NCI-H146 (cell line): Measurements from ENCODE around the gene PAPOLA.
"Not testable (repeated sequence)": the region's sequence is repeated elsewhere in the genome, so short reads cannot be mapped to it uniquely, and the experiment has no call there.

Source experiments
- DNase-seq: peaks from one replicate; lab custom pipeline; 2025; lab: John Stamatoyannopoulos, UW

Gene PAPOLA

GRCh38 chr14:96502621-96503305 lies 581 bp downstream of the PAPOLA start:
- peak; percentile 50 for DNase-seq

DNA sequence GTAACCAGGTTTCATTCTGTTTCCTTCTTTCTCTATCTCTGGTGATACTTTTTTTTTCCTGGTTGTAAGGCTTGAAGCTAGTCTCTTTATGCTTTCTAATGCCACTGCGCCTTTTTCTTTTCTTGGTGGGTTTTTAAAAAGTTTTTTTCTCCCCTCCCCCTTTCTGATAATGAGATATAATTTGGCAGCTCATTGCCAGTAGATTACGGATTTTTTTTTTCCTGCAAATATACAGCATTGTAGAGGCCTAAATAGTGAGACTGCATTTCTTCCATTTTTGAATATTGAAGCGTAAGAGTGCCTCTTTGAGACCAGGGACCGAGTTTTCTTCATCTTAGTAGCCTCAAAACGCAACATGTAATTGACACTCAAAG lies 1.1 kb downstream of the PAPOLA start:
- no peak for DNase-seq

DNA sequence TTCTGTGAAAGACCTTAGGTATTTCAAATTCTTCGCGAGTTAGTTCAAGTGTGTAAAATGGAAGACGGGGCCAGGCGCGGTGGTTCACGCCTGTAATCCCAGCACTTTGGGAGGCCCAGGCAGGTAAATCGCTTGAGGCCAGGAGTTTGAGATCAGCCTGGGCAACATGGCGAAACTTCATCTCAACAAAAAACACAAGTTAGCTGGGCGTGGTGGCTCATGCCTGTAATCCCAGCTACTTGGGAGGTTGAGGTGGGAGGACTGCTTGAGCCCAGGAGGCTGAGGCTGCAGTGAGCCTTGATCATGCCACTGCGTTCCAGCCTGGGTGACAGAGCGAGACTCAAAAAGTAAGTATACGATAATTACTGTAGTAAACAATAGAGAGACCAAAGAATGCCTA lies 2.2 kb downstream of the PAPOLA start:
- DNase-seq = not testable (repeated sequence)

DNA sequence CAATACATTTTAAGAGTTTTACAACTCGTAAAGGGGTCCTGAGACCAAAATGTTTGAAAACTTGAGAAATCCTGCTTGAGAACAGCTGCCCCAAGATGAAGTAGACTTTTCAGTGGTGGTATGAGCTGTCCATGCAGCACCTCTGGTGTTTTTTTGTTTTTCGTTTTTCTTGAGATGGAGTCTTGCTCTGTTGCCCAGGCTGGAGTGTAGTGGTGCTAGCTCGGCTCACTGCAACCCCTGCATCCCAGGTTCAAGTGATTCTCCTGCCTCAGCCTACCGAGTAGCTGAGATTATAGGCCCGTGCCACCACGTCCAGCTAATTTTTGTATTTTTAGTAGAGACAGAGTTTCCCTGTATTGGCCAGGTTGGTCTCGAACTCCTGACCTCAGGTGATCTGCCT lies 5.5 kb downstream of the PAPOLA start:
- DNase-seq = no peak

DNA sequence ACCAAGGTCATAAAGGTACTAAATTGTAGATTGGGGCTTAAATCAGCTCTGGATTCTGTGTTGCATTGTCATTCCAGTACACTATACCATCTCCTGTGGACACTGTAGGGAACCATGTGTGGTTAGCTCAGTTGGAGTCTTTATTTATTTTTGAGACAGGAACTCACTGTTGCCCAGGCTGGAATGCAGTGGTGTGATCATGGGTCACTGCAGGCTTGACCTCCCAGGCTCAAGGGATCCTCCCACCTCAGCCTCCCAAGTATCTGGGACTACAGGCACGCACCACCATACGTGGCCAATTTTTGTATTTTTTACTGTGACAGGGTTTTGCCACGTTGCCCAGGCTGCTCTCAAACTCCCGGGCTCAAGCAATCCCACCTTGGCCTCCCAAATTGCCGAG lies 6.7 kb downstream of the PAPOLA start:
- no peak for DNase-seq

DNA sequence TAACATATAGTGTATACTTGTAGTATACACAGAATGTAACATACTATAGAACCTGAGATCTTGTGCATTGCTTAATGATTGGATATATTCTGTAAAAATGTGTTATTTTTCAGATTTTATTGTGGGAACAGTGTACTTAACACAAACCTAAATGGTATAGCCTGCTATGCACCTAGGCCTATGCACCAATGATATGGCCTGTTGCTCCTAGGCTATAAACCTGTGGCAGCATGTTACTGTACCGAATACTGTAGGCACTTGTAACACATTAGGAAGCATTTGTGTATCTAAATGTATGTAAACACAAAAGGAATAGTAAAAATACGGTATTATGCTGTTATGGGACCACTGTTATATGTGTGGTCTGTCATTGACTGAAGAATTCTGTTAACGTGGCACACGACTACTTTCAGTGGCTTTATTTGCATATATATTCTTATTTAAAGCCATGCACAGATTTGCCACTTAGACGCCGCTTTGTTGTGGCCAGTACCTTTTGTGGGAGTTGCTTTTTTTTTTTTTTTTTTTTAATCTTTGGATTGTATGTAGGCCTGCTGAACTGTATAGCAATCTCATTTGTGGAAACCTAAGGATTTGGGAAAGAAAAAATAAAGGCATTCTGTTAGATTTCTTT lies 7.4 kb downstream of the PAPOLA start:
- DNase-seq = no peak

GRCh38 chr14:96511146-96511545 lies 9.0 kb downstream of the PAPOLA start:
- DNase-seq = no peak

DNA sequence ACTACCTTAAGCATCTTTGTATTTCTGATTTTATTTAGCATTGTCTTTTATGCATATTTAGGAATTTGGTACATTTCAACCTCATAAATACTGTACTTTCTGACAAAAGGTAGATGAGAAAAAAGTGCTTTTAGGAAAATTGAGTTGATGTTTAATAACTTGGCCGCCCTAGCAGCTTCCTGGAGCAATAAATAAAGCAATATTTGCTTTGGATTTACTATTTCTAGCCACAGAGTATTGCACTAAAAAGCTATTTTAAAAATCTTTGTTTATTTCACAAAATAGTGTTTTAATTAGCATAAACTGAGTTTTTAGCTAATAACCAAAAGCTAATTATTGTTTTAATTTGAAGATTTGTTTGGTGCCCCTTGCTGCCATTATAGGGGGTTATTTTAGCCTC lies 9.5 kb downstream of the PAPOLA start:
- no peak for DNase-seq

DNA sequence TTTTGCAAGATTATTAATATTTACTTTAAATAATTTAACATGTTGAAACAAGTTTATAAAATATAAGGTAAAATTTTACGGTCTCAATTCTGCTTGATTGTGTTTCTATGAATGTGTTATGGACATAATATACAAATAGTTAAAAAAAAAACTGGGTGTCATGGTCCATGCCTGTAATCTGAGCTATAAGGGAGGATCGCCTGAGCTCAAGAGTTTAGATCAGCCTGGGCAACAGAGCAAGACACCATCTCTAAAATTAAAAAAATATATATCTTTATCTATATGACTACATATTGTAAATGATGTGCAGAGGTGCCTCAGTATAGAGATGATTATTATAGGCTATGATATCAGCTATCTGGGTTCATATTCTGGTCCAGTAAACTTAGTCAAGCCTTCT lies 9.9 kb downstream of the PAPOLA start:
- DNase-seq = no peak

DNA sequence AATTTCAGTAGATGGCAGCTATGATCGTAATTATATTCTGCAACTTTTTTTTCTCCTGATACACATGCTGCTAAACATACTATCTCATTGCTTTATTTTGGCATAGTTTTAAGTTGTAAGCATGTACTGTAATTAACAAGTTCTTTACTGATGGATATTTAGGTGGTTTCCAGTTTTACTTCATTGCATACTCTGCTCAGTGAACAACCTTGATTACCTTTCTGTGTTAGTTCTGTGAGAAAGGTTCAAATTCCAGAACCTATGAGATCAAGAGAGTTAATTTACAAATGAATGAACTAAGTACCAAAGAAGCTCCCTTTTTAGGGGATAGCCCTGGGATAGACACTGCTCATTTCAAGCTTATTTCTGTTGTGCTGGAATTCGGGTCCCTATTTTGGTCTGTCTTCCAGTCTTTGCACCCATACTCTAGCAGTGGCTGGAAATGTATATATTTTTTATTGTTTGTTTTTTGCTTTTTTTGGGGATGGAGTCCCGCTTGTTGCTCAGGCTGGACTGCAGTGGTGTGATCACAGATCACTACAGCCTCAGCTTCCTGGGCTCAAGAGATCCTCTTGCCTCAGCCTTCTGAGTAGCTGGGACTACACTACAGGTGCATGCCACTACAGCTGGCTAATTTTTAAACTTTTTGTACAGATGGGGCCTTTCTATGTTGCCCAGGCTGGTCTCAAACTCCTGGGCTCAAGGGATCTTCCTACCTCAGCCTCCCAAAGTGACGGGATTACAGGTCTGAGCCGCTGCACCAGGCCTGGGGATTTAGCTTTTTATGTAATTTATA lies 10.6 kb downstream of the PAPOLA start:
- no peak for DNase-seq

DNA sequence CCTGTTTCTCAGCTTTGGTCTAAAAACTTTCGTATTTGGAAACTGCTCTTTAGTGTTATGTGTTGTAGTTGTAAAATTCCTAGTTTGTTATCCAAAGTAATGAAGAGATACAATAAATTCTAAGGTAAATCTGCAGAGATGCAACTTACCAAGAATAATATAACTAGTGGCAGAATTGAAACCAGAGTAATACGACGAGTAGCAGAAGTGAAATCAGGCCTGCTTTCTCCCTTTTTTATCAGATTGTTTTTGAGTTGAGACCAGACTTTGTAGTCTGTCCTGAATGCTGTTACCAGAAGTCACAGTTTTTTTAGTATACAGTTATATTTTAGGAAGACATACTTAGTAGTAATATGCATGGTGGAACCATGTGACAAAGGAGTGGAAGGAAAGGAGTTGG lies 12.5 kb downstream of the PAPOLA start:
- DNase-seq = no peak

DNA sequence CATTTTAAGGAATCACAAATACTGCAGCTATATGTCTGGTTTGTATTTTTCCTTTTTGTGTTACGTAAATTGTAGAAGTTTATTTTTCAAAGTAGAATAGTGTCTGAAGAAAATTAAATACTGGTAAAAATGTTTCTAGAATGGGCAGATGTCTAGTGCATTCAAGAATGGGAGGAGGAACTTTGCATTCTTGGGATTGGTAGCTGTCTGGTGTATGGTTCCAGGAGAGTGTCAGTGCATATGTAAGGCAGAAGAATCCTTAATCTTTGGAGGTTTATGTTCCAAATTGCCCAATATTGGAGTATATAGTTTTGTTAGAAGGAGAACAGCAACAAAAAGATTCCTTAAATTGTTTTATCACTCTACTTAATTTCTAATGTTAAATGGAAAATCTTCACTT lies 13.5 kb downstream of the PAPOLA start:
- no peak for DNase-seq

- DNase-seq = no peak
Measured at GRCh38 chr14:96516351-96516750, 14.2 kb downstream of the PAPOLA start.

GRCh38 chr14:96519970-96520369 lies 17.8 kb downstream of the PAPOLA start:
- DNase-seq = no peak

GRCh38 chr14:96525452-96525851 lies 23.3 kb downstream of the PAPOLA start:
- no peak for DNase-seq

DNA sequence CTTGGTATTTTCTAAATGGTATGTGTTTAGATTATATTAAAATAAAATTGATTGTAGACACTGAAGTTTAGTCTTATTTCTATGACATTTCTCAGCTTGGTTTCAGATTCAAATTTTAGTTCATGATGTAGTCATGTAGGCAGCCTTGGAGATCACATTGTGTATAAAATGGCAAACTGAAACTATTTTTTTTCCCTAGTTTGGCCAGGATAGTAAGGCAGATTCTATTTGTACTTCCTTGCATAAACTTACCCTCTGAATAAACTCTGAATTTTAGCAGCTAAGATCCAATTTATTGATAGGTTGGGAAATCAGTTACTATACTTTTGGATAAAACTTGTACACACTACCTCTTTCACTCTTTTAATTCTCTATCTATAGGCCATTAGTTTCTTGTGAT lies 30.4 kb downstream of the PAPOLA start:
- no peak for DNase-seq

- DNase-seq = no peak
Measured at GRCh38 chr14:96536807-96537206, 34.6 kb downstream of the PAPOLA start.

GRCh38 chr14:96538097-96538989 lies 36.2 kb downstream of the PAPOLA start:
- DNase-seq = no peak

DNA sequence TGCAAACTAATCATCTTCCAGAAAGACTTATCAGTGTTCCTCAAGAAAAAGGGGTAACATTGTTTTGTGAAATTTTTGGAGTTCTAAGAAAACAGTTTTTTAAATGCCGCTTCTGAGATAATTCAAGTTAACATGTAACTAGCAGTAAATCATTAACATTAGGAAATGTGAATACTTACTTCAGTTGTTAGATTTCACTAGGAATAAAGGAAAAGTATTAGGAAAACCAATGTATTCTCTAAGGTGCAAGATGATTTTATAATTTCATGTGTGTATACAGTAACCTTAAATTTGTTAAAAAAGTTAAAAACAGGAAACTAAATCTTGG lies 36.8 kb downstream of the PAPOLA start:
- DNase-seq = no peak

GRCh38 chr14:96554315-96554910 lies 52.2 kb downstream of the PAPOLA start:
- peak; percentile 41 for DNase-seq

DNA sequence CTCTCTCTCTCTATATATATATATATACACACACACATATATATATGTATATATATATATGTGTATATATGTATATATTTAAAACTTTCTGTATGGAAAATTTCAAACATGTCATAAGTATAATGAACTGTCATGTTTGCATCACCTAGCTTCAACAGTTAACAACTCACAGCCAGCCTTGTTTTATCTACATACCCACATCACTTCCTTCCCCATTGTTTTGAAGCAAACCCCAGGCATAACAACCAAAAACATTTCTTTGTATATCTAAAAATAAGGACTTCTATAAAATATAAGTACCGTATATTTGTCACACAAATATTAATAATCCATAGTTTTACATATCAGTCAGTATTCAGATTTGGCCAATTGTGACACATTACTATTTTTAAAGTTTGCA lies 57.4 kb downstream of the PAPOLA start:
- DNase-seq = no peak

- no peak for DNase-seq
Measured at GRCh38 chr14:96564389-96564788, 62.2 kb downstream of the PAPOLA start.
